T47D (cell line): ENCODE data around the gene DIP2C.

Experiments
- DNase-seq, 2 experiments: peaks; one replicate each; pipeline versions ENCODE4 v3.0.0 to v3.0.0-alpha.2; 2011 to 2012; ENCODE audit warnings: low read depth in 1 of 2, low spot score in 1 of 2
- JUND ChIP-seq: IDR thresholded peaks from 2 replicates; pipeline ENCODE4 v1.6.1; 2012; ENCODE audit warnings: low read depth
- in situ Hi-C: cut with HindIII; loops from 2 replicates; pipeline ENCODE4 v1.10.0; 2016; ENCODE audit warnings: low sequenced_read_pairs, low pct_unique_long_range_greater_than_20kb

The DIP2C gene

GRCh38 chr10:504121-504611 is 185.3 kb downstream of the DIP2C start:
- no peak for DNase-seq
- no peak for TF ChIP-seq JUND
- in situ Hi-C loops, result no loop called here

GRCh38 chr10:501596-501995 is 187.9 kb downstream of the DIP2C start:
- DNase-seq, result peak in 1 of 2 experiments; percentile 50
- in situ Hi-C loops, result no loop called here
- no peak for TF ChIP-seq JUND

GRCh38 chr10:500876-501275 is 188.6 kb downstream of the DIP2C start:
- in situ Hi-C loops, result no loop called here

GRCh38 chr10:499991-500390 is 189.5 kb downstream of the DIP2C start:
- in situ Hi-C loops, result no loop called here
- no peak for DNase-seq
- no peak for TF ChIP-seq JUND

More at GRCh38 chr10:500876-501275, 188.6 kb downstream of the DIP2C start:
- no peak for DNase-seq
- TF ChIP-seq JUND, result no peak

- TF ChIP-seq JUND, result no peak
- DNase-seq, result no peak
- in situ Hi-C loops, result no loop called here
These were observed 190.6 kb downstream of the DIP2C start for GRCh38 chr10:498760-499435.

DNA sequence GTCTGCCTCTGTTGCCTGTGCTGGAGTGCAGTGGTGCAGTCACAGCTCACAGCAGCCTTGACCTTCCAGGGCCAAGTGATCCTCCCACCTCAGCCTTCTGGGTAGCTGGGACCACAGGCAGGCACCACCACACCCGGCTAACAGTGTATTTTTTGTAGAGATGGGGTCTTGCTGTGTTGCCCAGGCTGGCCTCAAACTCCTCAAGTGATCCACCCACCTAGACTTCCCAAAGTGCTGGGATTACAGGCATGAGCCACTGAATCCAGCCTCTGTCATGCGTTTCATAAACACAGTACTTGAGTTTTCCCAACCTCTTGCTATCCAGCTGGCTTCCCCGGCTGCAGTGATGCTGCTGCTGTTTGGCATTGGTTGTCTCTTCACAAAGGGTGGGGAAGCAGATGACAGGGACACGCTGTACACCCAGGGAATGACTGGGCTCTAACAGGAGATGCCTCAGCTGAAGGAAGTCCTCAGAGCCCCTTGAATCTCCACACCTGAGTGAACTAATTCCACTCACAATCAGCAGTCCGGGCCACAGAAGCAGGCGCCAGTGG is 191.5 kb downstream of the DIP2C start:
- no peak for TF ChIP-seq JUND
- no peak for DNase-seq
- in situ Hi-C loops, result no loop called here

- no peak for DNase-seq
- TF ChIP-seq JUND, result no peak
- in situ Hi-C loops, result no loop called here
These were observed 192.2 kb downstream of the DIP2C start for GRCh38 chr10:497289-497688.

- TF ChIP-seq JUND, result no peak
- no peak for DNase-seq
- in situ Hi-C loops, result no loop called here
These were observed 194.9 kb downstream of the DIP2C start for GRCh38 chr10:494556-494955.

DNA sequence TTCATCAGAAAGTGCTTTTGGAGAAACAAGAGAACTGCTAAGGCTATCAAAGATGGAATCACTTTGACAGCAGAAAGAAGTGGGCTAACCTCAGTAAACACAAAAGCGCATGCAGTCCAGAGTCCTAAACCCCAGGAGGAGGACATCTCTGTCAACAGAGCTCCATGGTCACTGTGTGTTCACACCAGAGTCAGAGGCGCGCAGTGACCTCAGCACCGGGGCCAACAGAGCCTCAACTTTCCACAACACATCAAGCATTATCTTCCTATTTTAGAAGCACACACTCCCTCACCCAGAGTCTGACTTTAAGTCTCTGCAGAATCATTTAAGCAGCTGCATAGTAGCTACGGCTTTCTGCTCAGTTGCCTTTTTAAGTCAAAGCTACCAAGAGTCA is 195.3 kb downstream of the DIP2C start:
- no peak for DNase-seq
- no peak for TF ChIP-seq JUND
- in situ Hi-C loops, result no loop called here

DNA sequence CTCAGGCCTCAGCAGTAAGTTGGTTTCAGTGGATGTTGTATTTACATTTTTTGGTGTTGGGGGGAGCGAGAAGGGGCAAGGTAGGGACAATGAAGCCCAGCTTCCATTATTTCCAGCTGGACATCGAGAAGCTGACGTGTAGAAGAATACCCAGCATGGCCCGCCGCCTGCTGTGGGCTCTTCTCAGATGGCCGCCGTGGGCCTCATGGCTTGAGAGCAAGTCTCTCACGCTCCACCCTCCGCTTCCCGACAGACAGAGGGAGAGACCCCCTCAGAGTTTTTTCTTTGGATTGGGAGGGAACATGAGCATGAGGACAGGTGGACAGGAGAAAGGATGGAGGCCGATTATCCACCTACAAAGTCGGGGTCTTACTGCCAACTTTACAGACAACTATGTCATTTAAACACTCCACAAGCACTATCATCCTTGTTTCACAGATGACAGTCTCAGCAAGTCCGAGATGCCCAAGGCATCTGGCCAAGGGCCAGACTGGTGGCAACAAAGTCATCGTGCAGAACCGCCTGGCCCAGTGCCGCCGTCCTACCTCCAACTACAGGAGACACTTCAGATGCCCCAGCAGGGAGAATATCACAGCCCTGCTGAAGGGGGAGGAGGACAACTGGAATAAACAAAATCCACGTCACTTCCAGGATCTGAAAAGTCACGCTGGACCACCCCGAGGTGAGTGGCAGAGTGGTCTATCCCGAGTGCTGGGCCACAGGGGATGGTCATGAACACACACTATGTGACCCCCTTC is 195.9 kb downstream of the DIP2C start:
- DNase-seq, result no peak
- no peak for TF ChIP-seq JUND
- in situ Hi-C loops, result no loop called here

DNA sequence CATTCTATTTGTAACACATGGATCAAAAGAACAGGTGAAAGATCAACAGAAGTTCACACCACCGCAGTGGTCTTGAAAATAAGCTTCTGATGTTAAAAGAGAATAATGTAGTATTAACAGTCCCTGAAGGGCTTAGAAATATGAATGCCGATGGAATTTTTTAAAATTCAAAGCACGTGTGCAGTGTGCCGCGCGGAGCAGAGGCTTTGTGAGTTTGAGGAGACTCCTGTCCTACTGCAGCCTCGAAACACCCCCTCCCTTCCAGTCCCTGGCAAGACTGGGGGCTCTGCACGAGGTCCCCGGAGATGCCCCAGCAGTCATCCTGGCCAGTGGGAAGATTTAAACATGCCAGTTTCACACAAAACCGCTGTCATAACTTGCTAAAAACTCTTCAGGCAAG is 196.6 kb downstream of the DIP2C start:
- no peak for DNase-seq
- in situ Hi-C loops, result no loop called here
- no peak for TF ChIP-seq JUND

DNA sequence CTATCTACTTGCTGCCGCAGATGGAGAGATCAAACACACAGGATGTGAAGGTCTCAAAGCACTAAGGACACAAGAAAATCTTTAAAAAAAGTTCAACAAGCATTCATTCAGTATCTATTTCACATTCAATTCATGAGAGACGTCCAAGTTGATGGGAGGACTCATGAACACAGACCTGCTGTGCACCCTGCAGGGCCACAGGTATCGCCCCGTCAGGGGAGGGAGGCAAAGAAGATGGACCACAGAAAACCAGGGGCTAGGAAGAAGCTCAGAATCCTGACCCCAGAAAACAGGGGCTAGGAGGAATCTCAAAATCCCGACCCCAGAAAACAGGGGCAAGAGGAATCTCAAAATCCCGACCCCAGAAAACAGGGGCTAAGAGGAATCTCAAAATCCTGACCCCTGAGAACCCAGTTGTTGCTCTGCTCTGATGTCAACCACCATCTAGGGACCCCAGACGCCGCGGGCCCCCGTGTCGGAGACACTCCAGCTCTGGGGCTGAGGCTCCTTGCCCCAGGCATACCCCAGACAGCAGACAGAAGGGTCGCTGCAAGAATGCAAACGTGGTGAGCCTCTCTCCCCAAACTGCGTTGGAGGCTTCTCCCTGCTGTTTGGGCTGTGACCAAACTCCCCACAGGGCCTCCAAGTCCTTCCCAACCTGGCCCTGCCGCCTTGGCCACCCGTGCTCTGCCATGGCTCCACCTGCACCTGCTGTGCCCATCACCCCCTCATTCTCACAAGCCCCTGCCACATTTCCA is 197.6 kb downstream of the DIP2C start:
- no peak for TF ChIP-seq JUND
- no peak for DNase-seq
- in situ Hi-C loops, result no loop called here

DNA sequence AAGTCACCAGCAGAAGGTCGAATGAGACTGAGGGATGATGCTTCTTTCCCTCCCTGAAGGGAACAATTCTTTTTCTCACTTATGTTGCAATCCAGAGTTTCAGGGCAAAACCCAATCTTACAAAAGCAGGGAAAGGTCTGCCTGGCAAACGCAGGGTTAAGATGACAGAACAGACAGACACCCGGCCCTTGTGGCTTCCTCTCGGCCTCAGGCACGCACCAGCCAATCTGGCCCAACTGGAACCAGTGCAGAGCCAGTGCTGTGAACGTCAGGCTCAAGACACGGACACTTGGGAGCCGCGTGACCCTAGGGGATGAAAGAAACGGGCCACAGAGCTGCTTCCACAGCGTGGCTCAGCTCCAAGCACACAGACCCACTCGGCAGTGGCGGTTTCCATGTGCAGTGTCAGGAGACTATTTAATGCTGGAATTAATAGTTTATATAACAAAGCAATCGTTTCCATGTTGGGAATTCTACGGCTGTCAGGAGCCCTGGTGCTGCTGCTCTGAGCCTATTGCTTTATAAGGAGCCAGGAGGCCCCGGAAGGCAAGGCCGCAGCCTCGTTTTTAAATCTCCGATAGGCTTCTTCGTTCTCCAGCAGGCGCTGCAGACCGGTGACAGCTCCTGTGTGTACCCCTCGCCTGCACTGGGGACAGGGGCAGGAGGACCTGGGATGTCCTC is 198.4 kb downstream of the DIP2C start:
- peak; percentile 64 to 90 for DNase-seq
- TF ChIP-seq JUND, result no peak
- in situ Hi-C loops, result no loop called here
